Prostate gland (tissue), 2 donors: ENCODE measurements around the gene LHX1. TPM values are rescaled to one million over a fixed set of nuclear protein-coding genes. Genes with fewer than 3 reads are reported as not detected.

Experiments used
- DNase-seq: peaks from one replicate; pipeline ENCODE4 v3.0.0-alpha.2; 2019; ENCODE audit warnings: low spot score
- H3K27ac ChIP-seq, 2 donors: fragments of 200-600 bp; sonication (generic); 2 replicates each; pipeline ENCODE4 v1.5.1; 2017 to 2019
- H3K27me3 ChIP-seq: fragments of 200-600 bp; sonication (generic); replicated peaks from 2 replicates; pipeline ENCODE4 v1.5.1; 2019; ENCODE audit not compliant: insufficient read depth
- H3K36me3 ChIP-seq, 2 donors: fragments of 200-600 bp; sonication (generic); 1 replicate in 1 of 2; 2 replicates in 1 of 2; pipeline versions ENCODE4 v1.5.1 to v1.8.1; 2017 to 2019
- H3K4me1 ChIP-seq: fragments of 200-600 bp; sonication (generic); replicated peaks from 2 replicates; pipeline ENCODE4 v1.5.1; 2019
- H3K4me3 ChIP-seq, 2 donors: fragments of 200-600 bp; sonication (generic); 2 replicates each; pipeline ENCODE4 v1.5.1; 2017 to 2019
- H3K9me3 ChIP-seq: fragments of 200-600 bp; sonication (generic); 2 replicates; pipeline ENCODE4 v1.5.1; 2017
- POLR2A ChIP-seq: fragments of 450-650 bp; IDR thresholded peaks from one replicate; pipeline ENCODE4 v1.6.1; 2016; ENCODE audit warnings: antibody characterized with exemption, mild to moderate bottlenecking
- POLR2AphosphoS5 ChIP-seq: sonication (generic); formaldehyde crosslinking; IDR thresholded peaks from one replicate; pipeline ENCODE4 v1.6.1; 2017; ENCODE audit warnings: antibody characterized with exemption
- WGBS: methylation state at CpG from one replicate; pipeline ENCODE4 v1.1.5; 2018; 5-methylcytosine and 5-hydroxymethylcytosine counted together
- intact Hi-C: fragments of 100-400 bp; cut with DNase I; formaldehyde crosslinking; loops from one replicate; pipeline ENCODE4 v1.14.2; 2022
- total RNA-seq, 2 donors: library from RNA; depleted of rRNA; stranded (reverse); fragments of >200 nt; gene quantifications; one replicate each; pipeline ENCODE4 v1.1.0, GENCODE V29; 2016
- TF ChIP-seq, protein P1 (sequence below), 4 experiments: fragments of 200-600 bp in 2 of 4; fragments of 450-650 bp in 2 of 4; sonication (generic) in 2 of 4; IDR thresholded peaks; 1 replicate in 3 of 4; 2 replicates in 1 of 4; pipeline ENCODE4 v1.5.1; 2016 to 2019; ENCODE audit warnings: antibody characterized with exemption in 4 of 4, mild to moderate bottlenecking in 2 of 4, moderate library complexity in 2 of 4

Gene LHX1
- total RNA-seq, 2 donors from 2014 or later, result not detected

DNA sequence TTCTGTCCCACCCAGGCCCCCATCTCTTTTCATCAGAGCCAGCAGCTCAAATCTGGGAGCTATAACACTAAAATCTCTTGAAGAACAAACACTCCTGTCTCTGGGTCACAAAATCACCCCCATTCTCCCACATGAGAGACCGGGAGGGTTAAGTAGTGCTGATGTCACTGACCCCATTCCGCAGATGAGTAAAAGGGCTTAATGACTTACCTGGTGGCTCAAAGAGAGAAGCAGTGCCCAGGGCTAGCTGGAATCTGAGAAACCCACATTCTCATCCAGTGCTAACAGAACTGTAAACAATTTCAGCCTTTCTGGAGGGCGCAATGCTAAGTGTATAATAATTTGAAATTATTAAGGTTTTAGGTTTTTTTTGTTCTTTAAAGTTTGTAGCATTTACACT is 26.3 kb upstream of the LHX1 start:
- intact Hi-C loops, result no loop called here
- H3K27ac ChIP-seq, result no peak overlapping the region
- WGBS, result 42% methylated on average over 3 of the region's 3 CpGs
- H3K36me3 ChIP-seq, result no peaks in the 10 kb centered on the region
- H3K4me1 ChIP-seq, result no peaks in the 10 kb centered on the region
- no peak for DNase-seq
- H3K9me3 ChIP-seq, result no peaks in the 10 kb centered on the region
- peaks cover 8% of the 10 kb centered on the region for H3K27me3 ChIP-seq
- no peak overlapping the region for H3K4me3 ChIP-seq
- TF ChIP-seq POLR2A, result no peak

DNA sequence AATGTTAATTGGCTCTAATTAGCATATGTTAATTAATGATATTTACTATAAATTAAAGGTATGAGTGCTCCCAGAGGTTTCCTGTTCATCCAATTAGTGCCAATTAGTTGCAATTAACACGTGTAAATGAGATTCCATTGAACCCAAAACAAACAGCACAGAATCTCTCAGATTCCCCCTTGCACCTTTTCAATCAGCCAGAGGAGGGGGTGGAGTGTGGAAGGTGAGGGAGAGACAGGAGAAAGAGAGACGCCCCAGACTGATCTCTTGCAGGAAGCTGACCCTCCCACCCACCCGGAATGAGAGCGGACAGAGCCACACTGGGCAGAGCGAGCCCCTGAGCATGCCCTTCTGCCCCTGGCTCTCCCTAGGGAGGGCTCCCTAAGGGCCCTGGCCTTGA is 24.1 kb upstream of the LHX1 start:
- H3K4me1 ChIP-seq, result no peaks in the 10 kb centered on the region
- H3K36me3 ChIP-seq, result no peaks in the 10 kb centered on the region
- H3K27me3 ChIP-seq, result peaks cover 8% of the 10 kb centered on the region
- 39% methylated on average over 5 of the region's 5 CpGs for WGBS
- no peak for DNase-seq
- H3K4me3 ChIP-seq, result no peak overlapping the region
- no peak overlapping the region for H3K27ac ChIP-seq
- TF ChIP-seq, protein P1, sequence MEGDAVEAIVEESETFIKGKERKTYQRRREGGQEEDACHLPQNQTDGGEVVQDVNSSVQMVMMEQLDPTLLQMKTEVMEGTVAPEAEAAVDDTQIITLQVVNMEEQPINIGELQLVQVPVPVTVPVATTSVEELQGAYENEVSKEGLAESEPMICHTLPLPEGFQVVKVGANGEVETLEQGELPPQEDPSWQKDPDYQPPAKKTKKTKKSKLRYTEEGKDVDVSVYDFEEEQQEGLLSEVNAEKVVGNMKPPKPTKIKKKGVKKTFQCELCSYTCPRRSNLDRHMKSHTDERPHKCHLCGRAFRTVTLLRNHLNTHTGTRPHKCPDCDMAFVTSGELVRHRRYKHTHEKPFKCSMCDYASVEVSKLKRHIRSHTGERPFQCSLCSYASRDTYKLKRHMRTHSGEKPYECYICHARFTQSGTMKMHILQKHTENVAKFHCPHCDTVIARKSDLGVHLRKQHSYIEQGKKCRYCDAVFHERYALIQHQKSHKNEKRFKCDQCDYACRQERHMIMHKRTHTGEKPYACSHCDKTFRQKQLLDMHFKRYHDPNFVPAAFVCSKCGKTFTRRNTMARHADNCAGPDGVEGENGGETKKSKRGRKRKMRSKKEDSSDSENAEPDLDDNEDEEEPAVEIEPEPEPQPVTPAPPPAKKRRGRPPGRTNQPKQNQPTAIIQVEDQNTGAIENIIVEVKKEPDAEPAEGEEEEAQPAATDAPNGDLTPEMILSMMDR (IDR thresholded peaks at IDR 0.05), result no peak
- no peak for TF ChIP-seq POLR2AphosphoS5
- no peak for TF ChIP-seq POLR2A
- intact Hi-C loops, result no loop called here
- H3K9me3 ChIP-seq, result no peaks in the 10 kb centered on the region

DNA sequence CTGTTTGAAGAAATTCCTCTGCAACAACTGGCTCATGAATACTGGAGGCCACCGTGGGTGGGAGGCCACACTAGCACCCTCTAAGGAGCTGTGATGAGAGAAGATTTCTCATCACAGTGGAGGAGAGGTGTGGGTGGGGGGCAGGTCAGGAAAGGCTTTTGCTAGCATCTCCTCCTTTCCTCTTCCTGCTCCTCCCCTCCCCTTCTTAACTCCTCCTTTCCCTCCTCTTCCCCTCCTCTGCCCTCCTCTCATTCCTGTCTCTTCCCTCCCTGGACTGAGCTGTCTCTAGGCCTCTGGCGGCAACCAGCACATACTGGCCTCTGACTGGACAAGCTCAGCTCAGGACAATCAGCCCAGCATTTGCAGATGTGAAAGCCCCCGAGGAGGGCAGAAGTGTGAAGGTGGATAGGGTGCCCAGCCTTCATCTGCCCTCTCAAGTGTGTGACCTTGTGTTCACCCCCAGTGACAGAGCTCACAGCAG is 19.0 kb upstream of the LHX1 start:
- Histone ChIP-seq H3K4me3 (no peak overlapping the region), H3K27ac (no peak overlapping the region), H3K4me1 (no peaks in the 10 kb centered on the region), H3K9me3 (no peaks in the 10 kb centered on the region), H3K36me3 (no peaks in the 10 kb centered on the region), H3K27me3 (peaks cover 5% of the 10 kb centered on the region)
- TF ChIP-seq, protein P1 (IDR thresholded peaks at IDR 0.05), result no peak
- TF ChIP-seq POLR2A, result no peak
- TF ChIP-seq POLR2AphosphoS5, result no peak
- WGBS, result 58% methylated on average over 3 of the region's 3 CpGs
- intact Hi-C loops, result no loop called here
- DNase-seq, result no peak

DNA sequence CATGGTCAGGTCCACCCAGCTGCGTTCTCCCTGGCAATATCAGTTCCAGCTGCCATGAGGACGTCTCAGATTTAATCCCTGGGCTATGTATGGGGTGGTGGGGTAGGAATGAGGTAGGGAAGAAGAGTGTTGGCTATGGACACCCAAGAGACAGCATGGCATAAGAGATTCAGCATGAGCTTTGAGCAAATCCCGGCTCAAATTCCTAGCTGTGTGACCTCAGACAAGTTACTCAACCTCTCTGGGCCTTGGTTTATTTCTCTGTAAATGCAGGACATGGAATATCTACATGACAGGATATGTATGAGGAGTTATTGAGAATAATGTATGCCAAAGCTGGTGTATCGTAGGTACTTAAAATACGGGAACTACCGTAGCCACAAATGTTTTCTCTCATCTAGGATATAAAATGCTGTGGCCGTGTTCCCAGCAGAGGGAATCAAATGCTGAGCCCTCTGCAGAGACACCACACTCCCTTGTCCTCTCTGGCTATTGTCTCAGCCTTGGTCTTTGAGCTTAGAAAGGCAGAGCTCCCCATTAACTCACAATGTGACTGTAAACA is 17.8 kb upstream of the LHX1 start:
- DNase-seq, result no peak
- Histone ChIP-seq H3K4me3 (no peak overlapping the region), H3K36me3 (no peaks in the 10 kb centered on the region), H3K27me3 (peaks cover 5% of the 10 kb centered on the region), H3K9me3 (no peaks in the 10 kb centered on the region), H3K4me1 (no peaks in the 10 kb centered on the region), H3K27ac (no peak overlapping the region)
- intact Hi-C loops, result no loop called here
- 72% methylated on average over 7 of the region's 7 CpGs for WGBS
- TF ChIP-seq, protein P1 (IDR thresholded peaks at IDR 0.05), result no peak
- TF ChIP-seq POLR2A (no peak), POLR2AphosphoS5 (no peak)

DNA sequence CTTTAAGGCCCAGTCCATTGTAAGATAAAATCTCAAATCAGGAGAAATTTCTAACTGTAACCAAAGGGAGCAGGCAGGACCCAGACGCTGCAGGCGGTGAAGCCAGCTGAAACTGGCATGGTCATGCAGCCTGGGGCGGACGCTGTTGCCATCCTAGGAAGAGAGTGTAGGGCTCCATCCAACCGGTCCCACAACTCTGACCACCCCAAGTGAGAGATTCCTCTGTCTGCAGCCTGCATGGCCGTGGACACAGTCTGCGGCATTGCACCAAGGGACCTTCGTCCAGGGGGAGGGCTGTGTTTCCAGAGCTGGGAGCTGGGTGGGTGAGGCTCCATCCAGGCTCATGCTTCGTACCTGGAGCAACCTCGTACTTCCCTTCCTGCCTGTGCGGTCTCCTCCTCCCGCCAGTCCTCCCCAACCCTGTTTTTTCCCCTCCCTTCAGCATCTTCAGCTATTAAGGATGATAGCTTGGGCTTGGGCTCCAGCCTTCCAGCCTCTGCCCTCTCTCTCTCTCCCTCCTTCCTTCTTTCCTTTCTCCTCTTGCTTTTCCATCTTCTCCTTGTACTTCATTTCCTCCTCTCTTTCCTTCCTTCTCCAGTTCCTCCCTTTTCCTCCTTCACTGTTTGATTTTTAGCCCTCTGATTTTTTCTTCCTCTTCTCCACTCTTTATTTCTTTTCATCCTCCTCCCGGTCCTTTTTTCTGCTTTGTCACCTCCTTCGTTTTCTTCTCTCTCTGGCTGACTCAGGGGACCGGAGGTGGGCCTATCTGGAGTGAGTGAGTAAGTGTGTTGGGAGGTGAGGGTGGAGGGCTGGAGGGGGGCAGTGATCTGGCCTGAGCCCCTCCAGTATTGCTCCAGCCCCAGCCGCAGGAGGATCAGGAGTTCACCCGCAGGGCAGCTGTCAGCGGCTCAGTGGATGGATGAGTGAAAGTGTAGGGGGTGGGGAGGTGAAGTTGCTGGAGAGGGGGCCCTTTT is 17.0 kb upstream of the LHX1 start:
- intact Hi-C loops, result no loop called here
- Histone ChIP-seq H3K36me3 (no peaks in the 10 kb centered on the region), H3K9me3 (no peaks in the 10 kb centered on the region), H3K27ac (no peak overlapping the region), H3K4me3 (no peak overlapping the region), H3K4me1 (no peaks in the 10 kb centered on the region), H3K27me3 (peaks cover 5% of the 10 kb centered on the region)
- DNase-seq, result no peak
- no peak for TF ChIP-seq POLR2A
- WGBS, result 32% methylated on average over 18 of the region's 18 CpGs
